Endothelial cell (in vitro differentiated cells): Measurements from ENCODE around the gene CNOT3. TPM values are rescaled to one million over a fixed set of nuclear protein-coding genes. Genes with fewer than 3 reads are reported as not detected.

Experiments used
- DNase-seq: peaks from one replicate; pipeline ENCODE4 v3.0.0; 2021; ENCODE audit warnings: low spot score
- H3K27ac Mint-ChIP-seq: one replicate; pipeline ENCODE4 v1.8.0; 2021; ENCODE audit warnings: mixed read lengths, inconsistent platforms; ENCODE audit not compliant: unreplicated experiment
- H3K27me3 Mint-ChIP-seq: one replicate; pipeline ENCODE4 v1.8.0; 2021; ENCODE audit warnings: mild to moderate bottlenecking, moderate library complexity, mixed read lengths, inconsistent platforms; ENCODE audit not compliant: unreplicated experiment
- H3K36me3 Mint-ChIP-seq: one replicate; pipeline ENCODE4 v1.8.0; 2021; ENCODE audit warnings: mild to moderate bottlenecking, low read depth, mixed read lengths, inconsistent platforms; ENCODE audit not compliant: unreplicated experiment
- H3K4me1 Mint-ChIP-seq: one replicate; pipeline ENCODE4 v1.8.0; 2021; ENCODE audit warnings: mild to moderate bottlenecking, mixed read lengths, inconsistent platforms; ENCODE audit not compliant: unreplicated experiment
- H3K4me3 Mint-ChIP-seq: one replicate; pipeline ENCODE4 v1.8.0; 2021; ENCODE audit warnings: mild to moderate bottlenecking, mixed read lengths, inconsistent platforms; ENCODE audit not compliant: unreplicated experiment
- H3K9me3 Mint-ChIP-seq: one replicate; pipeline ENCODE4 v1.8.0; 2021; ENCODE audit warnings: mixed read lengths, inconsistent platforms; ENCODE audit not compliant: unreplicated experiment
- total RNA-seq: library from RNA; stranded (reverse); fragmentation: NEBNext Ultra II Directional; extraction: Animal tissue kit (Norgen Biotek cat#: 25700); gene quantifications from one replicate; pipeline ENCODE4 v1.2.1, GENCODE V29; 2021; ENCODE audit not compliant: unreplicated experiment
- TF ChIP-seq, protein P1 (sequence below): fragments of 200-600 bp; sonication (generic); IDR thresholded peaks from one replicate; pipeline ENCODE4 v1.5.0; 2021; ENCODE audit warnings: antibody characterized with exemption; ENCODE audit not compliant: unreplicated experiment

Gene CNOT3
- total RNA-seq, 1 donor from 2014 or later = 62.2 TPM

DNA sequence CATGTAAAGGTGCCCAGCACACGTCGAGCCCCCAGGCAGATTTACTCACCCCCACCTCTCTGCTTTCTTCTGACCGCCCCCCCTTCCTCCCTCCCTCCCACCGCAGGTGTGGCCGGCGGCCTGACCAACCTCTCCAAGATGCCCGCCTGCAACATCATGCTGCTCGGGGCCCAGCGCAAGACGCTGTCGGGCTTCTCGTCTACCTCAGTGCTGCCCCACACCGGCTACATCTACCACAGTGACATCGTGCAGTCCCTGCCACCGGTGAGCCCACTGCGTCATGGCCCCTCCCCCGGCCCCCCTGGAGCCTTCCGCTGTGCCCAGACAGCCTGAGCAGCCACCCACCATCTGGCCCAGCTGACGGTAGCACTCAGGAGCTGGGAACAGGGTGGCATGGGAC lies 13.2 kb upstream of the CNOT3 start:
- DNase-seq = no peak
- no peaks in the 10 kb centered on the region for H3K4me1 Mint-ChIP-seq
- no peak overlapping the region for H3K4me3 Mint-ChIP-seq
- no peak overlapping the region for H3K27ac Mint-ChIP-seq
- peaks cover 35% of the 10 kb centered on the region for H3K36me3 Mint-ChIP-seq
- H3K27me3 Mint-ChIP-seq = peaks cover 14% of the 10 kb centered on the region
- H3K9me3 Mint-ChIP-seq = no peaks in the 10 kb centered on the region
- TF ChIP-seq, protein P1, sequence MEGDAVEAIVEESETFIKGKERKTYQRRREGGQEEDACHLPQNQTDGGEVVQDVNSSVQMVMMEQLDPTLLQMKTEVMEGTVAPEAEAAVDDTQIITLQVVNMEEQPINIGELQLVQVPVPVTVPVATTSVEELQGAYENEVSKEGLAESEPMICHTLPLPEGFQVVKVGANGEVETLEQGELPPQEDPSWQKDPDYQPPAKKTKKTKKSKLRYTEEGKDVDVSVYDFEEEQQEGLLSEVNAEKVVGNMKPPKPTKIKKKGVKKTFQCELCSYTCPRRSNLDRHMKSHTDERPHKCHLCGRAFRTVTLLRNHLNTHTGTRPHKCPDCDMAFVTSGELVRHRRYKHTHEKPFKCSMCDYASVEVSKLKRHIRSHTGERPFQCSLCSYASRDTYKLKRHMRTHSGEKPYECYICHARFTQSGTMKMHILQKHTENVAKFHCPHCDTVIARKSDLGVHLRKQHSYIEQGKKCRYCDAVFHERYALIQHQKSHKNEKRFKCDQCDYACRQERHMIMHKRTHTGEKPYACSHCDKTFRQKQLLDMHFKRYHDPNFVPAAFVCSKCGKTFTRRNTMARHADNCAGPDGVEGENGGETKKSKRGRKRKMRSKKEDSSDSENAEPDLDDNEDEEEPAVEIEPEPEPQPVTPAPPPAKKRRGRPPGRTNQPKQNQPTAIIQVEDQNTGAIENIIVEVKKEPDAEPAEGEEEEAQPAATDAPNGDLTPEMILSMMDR = no peak

GRCh38 chr19:54125713-54126112 lies 11.8 kb upstream of the CNOT3 start:
- TF ChIP-seq, protein P1 = no peak
- Mint-ChIP-seq H3K9me3 (no peaks in the 10 kb centered on the region), H3K27ac (peak overlapping the region; percentile 30), H3K4me1 (no peaks in the 10 kb centered on the region), H3K4me3 (no peak overlapping the region), H3K27me3 (peaks cover 10% of the 10 kb centered on the region), H3K36me3 (peaks cover 27% of the 10 kb centered on the region)
- no peak for DNase-seq

DNA sequence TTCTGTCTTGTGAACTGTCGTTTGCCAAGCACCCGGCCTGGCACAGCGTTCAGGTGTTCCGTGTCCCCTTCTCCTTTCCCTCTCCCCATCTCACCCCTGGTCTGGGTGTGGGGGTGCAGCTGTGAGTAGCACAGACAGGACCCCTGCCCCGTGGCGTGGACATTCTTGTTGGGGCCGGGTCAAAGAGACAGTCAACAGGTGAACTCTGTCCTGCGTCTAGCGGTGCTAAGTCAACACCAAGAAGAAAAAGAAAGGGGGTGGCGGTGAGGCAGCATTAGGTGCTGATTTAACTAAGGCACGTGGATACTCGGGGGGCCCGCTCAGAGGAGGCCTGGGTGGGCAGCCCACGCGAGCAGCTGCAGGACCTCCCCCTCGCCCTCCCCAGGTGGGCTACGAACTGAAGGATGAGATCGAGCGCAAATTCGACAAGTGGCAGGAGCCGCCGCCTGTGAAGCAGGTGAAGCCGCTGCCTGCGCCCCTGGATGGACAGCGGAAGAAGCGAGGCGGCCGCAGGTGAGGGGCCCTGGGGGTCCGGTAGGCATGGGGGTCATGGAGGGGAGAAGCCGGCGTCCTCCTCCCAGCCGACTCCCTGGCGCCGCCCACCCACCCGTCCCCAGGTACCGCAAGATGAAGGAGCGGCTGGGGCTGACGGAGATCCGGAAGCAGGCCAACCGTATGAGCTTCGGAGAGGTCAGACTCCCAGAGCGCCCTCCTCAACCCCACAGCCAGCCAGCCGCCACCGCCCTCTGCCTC lies 9.7 kb upstream of the CNOT3 start:
- TF ChIP-seq, protein P1 = no peak
- peaks cover 10% of the 10 kb centered on the region for H3K27me3 Mint-ChIP-seq
- H3K4me1 Mint-ChIP-seq = no peaks in the 10 kb centered on the region
- H3K27ac Mint-ChIP-seq = no peak overlapping the region
- H3K4me3 Mint-ChIP-seq = peak overlapping the region; percentile 59
- no peaks in the 10 kb centered on the region for H3K9me3 Mint-ChIP-seq
- H3K36me3 Mint-ChIP-seq = peaks cover 16% of the 10 kb centered on the region
- DNase-seq = no peak

- H3K4me1 Mint-ChIP-seq = no peaks in the 10 kb centered on the region
- TF ChIP-seq, protein P1 = no peak
- H3K36me3 Mint-ChIP-seq = peaks cover 13% of the 10 kb centered on the region
- peaks cover 7% of the 10 kb centered on the region for H3K27me3 Mint-ChIP-seq
- H3K9me3 Mint-ChIP-seq = no peaks in the 10 kb centered on the region
- no peak overlapping the region for H3K27ac Mint-ChIP-seq
- no peak for DNase-seq
- no peak overlapping the region for H3K4me3 Mint-ChIP-seq
These were observed 9.2 kb upstream of the CNOT3 start for GRCh38 chr19:54128441-54128725.

- Mint-ChIP-seq H3K4me3 (no peak overlapping the region), H3K4me1 (no peaks in the 10 kb centered on the region), H3K36me3 (peaks cover 13% of the 10 kb centered on the region), H3K27ac (no peak overlapping the region), H3K9me3 (no peaks in the 10 kb centered on the region), H3K27me3 (peaks cover 6% of the 10 kb centered on the region)
- TF ChIP-seq, protein P1 = no peak
- DNase-seq = no peak
These were observed 8.6 kb upstream of the CNOT3 start for GRCh38 chr19:54128796-54129616.
